Retinal pigment epithelial cell (primary cell): ENCODE measurements around the gene NKD1.

Experiments
- DNase-seq: peaks from one replicate; pipeline ENCODE4 v3.0.0-alpha.2; 2010; ENCODE audit warnings: low read depth
- H3K4me3 ChIP-seq: 2 replicates; pipeline ENCODE4 v1.5.1; 2011; ENCODE audit warnings: mild to moderate bottlenecking, low read length, control low read depth, moderate library complexity
- TF ChIP-seq, protein P1 (sequence below): conservative IDR thresholded peaks from 2 replicates; pipeline ENCODE4 v1.5.1; 2011; ENCODE audit warnings: low read depth, low read length, control low read depth, inconsistent platforms

Gene NKD1

DNA sequence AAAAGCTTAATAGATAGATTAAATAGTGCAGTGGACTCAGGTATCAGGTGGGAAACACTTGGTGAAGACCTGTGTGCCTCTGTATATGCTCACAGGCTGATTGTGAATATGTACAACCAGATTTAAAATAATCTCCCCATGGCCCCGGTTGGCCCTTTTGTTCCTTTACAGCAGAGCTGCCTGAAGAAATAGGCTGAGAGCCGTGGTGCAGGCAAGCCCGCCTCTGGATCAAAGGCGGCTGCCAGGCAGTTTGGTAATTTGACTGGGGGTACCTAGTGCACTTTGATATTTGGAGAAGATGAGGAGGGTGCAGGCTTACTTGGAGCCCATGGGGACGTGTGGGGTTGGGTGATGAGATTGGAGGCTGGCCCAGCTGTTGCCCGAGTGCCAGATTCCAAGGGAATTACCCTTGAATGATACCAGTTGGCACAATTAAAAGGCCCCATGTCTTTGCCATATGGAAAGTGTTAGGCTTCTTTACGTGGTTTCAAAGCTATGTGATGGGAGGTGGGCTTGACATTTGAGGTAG is 5.0 kb downstream of the NKD1 start:
- no peak overlapping the region for H3K4me3 ChIP-seq
- no peak for DNase-seq
- TF ChIP-seq, protein P1, sequence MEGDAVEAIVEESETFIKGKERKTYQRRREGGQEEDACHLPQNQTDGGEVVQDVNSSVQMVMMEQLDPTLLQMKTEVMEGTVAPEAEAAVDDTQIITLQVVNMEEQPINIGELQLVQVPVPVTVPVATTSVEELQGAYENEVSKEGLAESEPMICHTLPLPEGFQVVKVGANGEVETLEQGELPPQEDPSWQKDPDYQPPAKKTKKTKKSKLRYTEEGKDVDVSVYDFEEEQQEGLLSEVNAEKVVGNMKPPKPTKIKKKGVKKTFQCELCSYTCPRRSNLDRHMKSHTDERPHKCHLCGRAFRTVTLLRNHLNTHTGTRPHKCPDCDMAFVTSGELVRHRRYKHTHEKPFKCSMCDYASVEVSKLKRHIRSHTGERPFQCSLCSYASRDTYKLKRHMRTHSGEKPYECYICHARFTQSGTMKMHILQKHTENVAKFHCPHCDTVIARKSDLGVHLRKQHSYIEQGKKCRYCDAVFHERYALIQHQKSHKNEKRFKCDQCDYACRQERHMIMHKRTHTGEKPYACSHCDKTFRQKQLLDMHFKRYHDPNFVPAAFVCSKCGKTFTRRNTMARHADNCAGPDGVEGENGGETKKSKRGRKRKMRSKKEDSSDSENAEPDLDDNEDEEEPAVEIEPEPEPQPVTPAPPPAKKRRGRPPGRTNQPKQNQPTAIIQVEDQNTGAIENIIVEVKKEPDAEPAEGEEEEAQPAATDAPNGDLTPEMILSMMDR: no peak

DNA sequence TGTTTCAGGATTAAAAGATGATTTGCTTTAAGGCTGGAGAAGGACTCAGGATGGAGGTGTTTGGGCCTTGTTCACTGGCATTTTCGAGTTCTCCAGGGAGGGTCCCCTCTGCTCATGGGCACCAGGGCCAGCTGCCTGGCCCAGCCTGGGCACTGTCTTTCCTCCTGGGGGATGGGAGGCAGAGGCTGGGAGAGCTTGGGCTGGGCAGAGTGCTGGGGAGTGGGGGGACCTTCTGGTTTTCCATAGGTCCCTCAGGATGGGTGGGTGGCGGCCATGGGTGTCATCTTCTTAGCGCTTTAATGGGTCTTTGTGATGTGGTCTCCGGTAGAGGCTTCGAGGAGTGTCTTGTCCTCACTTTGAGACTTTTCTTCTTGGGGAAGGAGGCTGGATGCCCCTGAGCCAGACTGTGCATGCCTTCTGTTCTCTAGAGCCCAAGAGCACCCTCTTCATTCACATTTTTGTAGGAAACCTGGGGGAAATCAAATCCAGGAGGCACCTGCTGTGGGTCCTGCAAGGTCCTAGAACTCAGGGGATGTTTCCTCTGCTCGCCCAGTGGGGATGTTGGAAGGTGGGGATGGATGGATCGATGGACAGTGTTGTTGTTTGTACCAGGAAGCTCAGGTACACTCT is 5.7 kb downstream of the NKD1 start:
- DNase-seq: no peak
- TF ChIP-seq, protein P1: no peak

DNA sequence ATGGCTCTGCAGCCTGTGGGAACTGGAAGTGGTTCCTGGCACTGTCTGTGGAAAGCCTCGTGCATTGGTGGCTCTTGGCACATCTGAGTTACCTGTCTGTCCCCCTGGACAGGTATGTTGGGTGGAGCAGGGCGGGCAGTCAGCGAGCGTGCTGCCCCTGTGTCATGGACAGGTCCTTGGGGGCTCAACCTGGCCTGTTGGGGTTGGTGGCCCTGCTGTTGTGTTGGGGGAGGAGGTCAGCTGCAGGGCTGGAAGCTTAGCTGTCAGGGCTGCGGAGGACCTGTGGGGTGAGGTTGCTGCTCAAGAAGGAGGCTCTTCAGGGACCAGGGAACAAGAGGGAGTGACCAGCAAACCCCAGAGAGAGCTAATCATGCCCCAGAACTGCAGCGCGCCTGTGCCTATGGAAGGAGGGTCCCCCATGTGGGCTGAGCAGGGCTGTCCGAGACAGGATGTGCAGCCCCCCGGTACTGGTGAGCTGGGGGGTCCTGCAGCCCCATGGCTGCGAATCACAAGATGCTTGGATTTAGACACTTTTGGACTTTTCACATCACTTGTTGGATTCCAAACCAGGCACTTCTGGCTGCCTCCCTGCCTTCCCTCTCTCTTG is 7.2 kb downstream of the NKD1 start:
- H3K4me3 ChIP-seq: no peak overlapping the region
- TF ChIP-seq, protein P1: no peak
- no peak for DNase-seq

More for the DNA sequence above, 5.7 kb downstream of the NKD1 start:
- H3K4me3 ChIP-seq: no peak overlapping the region

DNA sequence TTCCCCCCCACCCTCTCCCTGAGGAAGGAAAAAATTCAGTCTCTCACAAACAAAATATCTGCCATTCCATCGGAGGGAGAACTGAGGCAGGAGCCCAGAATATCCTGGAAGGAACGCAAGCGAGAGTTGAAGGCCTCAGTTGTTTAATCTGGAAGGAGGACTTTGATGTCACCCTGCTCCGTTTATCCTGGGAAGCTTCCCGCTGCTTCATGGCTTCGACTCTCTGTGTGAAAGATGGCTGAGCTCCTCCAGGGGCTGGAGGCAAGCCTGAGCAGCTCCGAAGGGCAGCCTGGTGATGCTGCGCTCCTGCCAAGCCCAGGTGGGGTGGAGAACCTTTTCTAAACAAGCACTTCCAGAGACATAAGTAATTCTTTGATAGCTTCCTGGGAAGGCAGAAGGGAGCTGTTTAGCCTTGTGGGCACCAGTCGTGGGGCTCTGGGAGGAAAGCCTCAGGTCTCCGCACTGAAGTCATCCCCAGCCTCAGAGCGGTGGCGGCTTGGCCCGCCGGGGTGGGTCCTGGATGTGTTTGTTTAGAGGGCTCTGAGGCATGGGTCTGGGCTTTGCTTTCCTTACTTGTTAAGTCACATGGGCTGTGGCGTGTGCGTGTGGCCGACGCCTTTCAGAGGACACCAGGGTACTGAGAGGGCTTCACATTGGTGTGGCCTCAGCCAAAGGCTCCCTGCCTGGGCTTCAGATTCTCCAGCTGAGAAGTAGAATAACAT is 7.9 kb downstream of the NKD1 start:
- DNase-seq: no peak

DNA sequence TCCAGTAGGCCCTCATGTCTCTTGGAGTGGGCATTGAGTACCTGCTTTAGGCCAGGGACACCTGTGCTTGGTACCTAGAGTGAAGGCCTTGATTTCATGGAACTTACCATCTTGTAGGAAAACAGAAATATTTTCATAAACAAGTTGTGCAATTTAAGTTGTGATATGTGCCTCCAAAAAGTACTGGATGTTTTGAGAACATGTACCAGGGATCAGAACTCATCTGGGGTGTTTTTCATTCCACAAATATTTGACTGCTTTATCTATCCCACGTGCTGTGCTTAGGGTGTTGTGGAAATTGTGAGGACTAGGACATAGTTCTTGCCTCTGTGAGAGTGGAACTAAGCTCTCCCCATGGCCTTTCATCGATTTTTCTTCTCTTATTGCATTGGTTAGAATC is 8.8 kb downstream of the NKD1 start:
- DNase-seq: no peak
- H3K4me3 ChIP-seq: no peak overlapping the region
- TF ChIP-seq, protein P1: no peak

More for the DNA sequence above, 7.9 kb downstream of the NKD1 start:
- H3K4me3 ChIP-seq: no peak overlapping the region
- TF ChIP-seq, protein P1: no peak

GRCh38 chr16:50558913-50559312 is 10.7 kb downstream of the NKD1 start:
- H3K4me3 ChIP-seq: no peak overlapping the region
- TF ChIP-seq, protein P1: no peak
- no peak for DNase-seq
